Fibroblast of mammary gland (primary cell): ENCODE results near the gene KRTAP23-1.
A peak's percentile ranks its signal among the peaks of the same experiment; 100 is the strongest.

Experiments used
- DNase-seq: peaks from one replicate; pipeline ENCODE4 v3.0.0-alpha.2; 2010; ENCODE audit warnings: low read depth
- H3K4me3 ChIP-seq: 2 replicates; pipeline ENCODE4 v1.5.1; 2011; ENCODE audit warnings: low read depth, mild to moderate bottlenecking, low read length, moderate library complexity; ENCODE audit not compliant: control insufficient read depth
- CTCF ChIP-seq: conservative IDR thresholded peaks from 2 replicates; pipeline ENCODE4 v1.5.1; 2011; ENCODE audit warnings: low read depth, low read length, inconsistent platforms; ENCODE audit not compliant: control insufficient read depth, insufficient read depth

KRTAP23-1 gene

GRCh38 chr21:30337772-30338171, 10.6 kb downstream of the KRTAP23-1 start:
- TF ChIP-seq CTCF: no peak
- no peak overlapping the region for H3K4me3 ChIP-seq
- no peak for DNase-seq

GRCh38 chr21:30337276-30337744, 11.1 kb downstream of the KRTAP23-1 start, which contains the start of gene KRTAP27-1:
Gene KRTAP27-1, minus strand, starts transcription at chr21:30337694. Its CDS starts 26 bp downstream, at chr21:30337668.
- no peak within 1 kb of the TSS for H3K4me3 ChIP-seq
- no peak for DNase-seq
- no peak for TF ChIP-seq CTCF

- DNase-seq: peak; percentile 7
- TF ChIP-seq CTCF: no peak
- H3K4me3 ChIP-seq: no peak overlapping the region
Measured at GRCh38 chr21:30336596-30336995, 11.8 kb downstream of the KRTAP23-1 start.

GRCh38 chr21:30333736-30334135, 14.7 kb downstream of the KRTAP23-1 start:
- DNase-seq: no peak
- H3K4me3 ChIP-seq: no peak overlapping the region
- TF ChIP-seq CTCF: no peak

GRCh38 chr21:30332681-30333080, 15.7 kb downstream of the KRTAP23-1 start:
- H3K4me3 ChIP-seq: no peak overlapping the region
- DNase-seq: no peak
- no peak for TF ChIP-seq CTCF

GRCh38 chr21:30329203-30329875, 19.1 kb downstream of the KRTAP23-1 start:
- DNase-seq: no peak
- TF ChIP-seq CTCF: no peak
- no peak overlapping the region for H3K4me3 ChIP-seq
